Measurements from ENCODE around the gene LRFN5. TPM values are rescaled to one million over a fixed set of nuclear protein-coding genes. Genes with fewer than 3 reads are reported as not detected.

LRFN5 gene
- total RNA-seq, 4 donors from 2014 or later: 0.32 to 1.1 (median 0.49) TPM

DNA sequence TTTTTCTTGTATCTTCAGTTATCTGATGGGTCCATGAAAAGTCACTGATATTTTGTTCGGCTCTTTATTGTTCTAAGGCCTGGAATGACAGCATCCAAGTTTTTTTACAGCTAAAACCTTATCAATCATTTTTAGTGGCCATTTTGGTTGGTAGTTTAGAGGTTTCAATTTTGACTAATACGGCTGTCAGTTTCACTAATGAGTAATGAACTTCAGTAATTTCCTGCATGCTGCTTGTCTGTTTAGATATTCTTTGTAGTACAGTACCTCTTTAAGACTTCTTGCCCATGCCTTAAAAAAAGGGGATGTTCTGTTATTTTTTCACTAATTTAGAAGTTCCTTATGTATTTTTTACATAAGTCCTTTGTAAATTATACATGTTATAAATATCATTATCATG, 176.7 kb downstream of the LRFN5 start:
- no peak overlapping the region for H3K27ac ChIP-seq
- WGBS: 88% methylated on average over 2 of the region's 2 CpGs

DNA sequence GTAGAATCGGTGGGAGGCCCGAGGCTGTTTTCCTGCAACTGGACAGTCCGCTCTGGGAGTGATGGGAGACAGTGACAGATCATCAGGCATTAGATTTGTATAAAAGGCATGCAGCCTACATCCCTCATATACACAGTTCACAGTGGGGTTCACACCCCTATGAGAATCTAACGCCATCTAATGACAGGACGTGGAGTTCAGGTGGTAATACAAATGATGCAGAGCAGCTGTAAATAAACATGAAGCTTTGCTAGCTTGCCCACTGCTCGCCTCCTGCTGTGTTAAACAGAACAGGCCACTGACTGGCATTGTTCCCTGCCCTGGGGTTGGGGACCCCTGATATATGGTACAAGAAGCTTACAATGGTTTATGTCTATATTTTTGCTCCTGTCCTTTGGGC, 179.0 kb downstream of the LRFN5 start:
- H3K4me1 ChIP-seq: no peaks in the 10 kb centered on the region
- H3K9me3 ChIP-seq: no peaks in the 10 kb centered on the region
- DNase-seq (ENCODE audit: low spot score in 2 of 2): no peak
- no peak for TF ChIP-seq EP300 (IDR thresholded peaks at IDR 0.05)
- no peak for TF ChIP-seq POLR2AphosphoS5 (IDR thresholded peaks at IDR 0.05)
- TF ChIP-seq POLR2A (IDR thresholded peaks at IDR 0.05): no peak
- TF ChIP-seq, protein P1, sequence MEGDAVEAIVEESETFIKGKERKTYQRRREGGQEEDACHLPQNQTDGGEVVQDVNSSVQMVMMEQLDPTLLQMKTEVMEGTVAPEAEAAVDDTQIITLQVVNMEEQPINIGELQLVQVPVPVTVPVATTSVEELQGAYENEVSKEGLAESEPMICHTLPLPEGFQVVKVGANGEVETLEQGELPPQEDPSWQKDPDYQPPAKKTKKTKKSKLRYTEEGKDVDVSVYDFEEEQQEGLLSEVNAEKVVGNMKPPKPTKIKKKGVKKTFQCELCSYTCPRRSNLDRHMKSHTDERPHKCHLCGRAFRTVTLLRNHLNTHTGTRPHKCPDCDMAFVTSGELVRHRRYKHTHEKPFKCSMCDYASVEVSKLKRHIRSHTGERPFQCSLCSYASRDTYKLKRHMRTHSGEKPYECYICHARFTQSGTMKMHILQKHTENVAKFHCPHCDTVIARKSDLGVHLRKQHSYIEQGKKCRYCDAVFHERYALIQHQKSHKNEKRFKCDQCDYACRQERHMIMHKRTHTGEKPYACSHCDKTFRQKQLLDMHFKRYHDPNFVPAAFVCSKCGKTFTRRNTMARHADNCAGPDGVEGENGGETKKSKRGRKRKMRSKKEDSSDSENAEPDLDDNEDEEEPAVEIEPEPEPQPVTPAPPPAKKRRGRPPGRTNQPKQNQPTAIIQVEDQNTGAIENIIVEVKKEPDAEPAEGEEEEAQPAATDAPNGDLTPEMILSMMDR (IDR thresholded peaks at IDR 0.05): no peak
- no peaks in the 10 kb centered on the region for H3K36me3 ChIP-seq
- H3K27ac ChIP-seq: no peak overlapping the region
- WGBS: 78% methylated on average over 6 of the region's 6 CpGs
- no peak overlapping the region for H3K4me3 ChIP-seq
- H3K27me3 ChIP-seq: no peaks in the 10 kb centered on the region

More for the DNA sequence above, 176.7 kb downstream of the LRFN5 start:
- H3K9me3 ChIP-seq: no peaks in the 10 kb centered on the region
- H3K27me3 ChIP-seq: no peaks in the 10 kb centered on the region
- DNase-seq (ENCODE audit: low spot score in 2 of 2): no peak
- no peaks in the 10 kb centered on the region for H3K36me3 ChIP-seq
- no peak for TF ChIP-seq POLR2AphosphoS5 (IDR thresholded peaks at IDR 0.05)
- no peak for TF ChIP-seq EP300 (IDR thresholded peaks at IDR 0.05)
- TF ChIP-seq, protein P1 (IDR thresholded peaks at IDR 0.05): no peak
- TF ChIP-seq POLR2A (IDR thresholded peaks at IDR 0.05): no peak
- no peak overlapping the region for H3K4me3 ChIP-seq
- H3K4me1 ChIP-seq: no peaks in the 10 kb centered on the region

DNA sequence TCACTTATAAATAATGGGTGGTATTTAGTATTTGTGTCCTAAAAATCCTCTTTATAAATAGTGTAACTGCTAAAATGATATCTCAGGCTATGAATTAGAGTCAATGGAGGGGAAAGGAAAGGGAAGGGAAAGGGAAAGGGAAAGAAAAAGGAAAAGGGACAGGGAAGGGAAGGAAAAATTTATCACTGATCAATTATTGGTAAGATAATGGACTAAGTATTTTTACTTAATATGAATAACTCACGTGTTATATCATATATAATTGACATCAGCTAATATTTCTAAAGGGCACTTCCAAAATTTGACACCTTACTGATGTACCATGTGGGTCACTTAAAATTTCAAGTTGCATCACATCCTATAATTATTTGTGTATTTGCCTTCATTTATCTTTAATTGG, 193.1 kb downstream of the LRFN5 start:
- H3K4me1 ChIP-seq: no peaks in the 10 kb centered on the region
- no peaks in the 10 kb centered on the region for H3K36me3 ChIP-seq
- no peak overlapping the region for H3K4me3 ChIP-seq
- H3K27ac ChIP-seq: no peak overlapping the region
- no peaks in the 10 kb centered on the region for H3K9me3 ChIP-seq
- no peaks in the 10 kb centered on the region for H3K27me3 ChIP-seq
- no peak for DNase-seq (ENCODE audit: low spot score in 2 of 2)
- TF ChIP-seq POLR2A (IDR thresholded peaks at IDR 0.05) (no peak), EP300 (IDR thresholded peaks at IDR 0.05) (no peak), POLR2AphosphoS5 (IDR thresholded peaks at IDR 0.05) (no peak)
- TF ChIP-seq, protein P1 (IDR thresholded peaks at IDR 0.05): no peak
- WGBS: 93% methylated on average over 1 of the region's 1 CpG

DNA sequence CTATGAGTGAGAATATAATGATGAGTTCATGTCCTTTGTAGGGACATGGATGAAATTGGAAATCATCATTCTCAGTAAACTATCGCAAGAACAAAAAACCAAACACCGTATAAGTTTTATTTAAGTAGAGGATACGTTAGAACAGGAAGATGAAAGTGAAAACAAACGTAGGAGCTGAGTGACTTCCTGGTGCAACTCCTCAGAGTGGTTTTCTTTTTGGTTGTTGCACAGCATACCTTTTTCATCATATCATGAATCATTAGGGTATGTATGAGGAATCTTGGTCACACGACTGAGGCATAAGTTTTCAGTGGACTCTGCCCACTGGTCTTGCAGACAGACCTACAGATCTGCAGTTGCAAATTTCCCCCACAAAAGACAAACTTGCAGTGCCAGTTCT, 199.0 kb downstream of the LRFN5 start:
- no peaks in the 10 kb centered on the region for H3K27me3 ChIP-seq
- no peaks in the 10 kb centered on the region for H3K36me3 ChIP-seq
- no peaks in the 10 kb centered on the region for H3K9me3 ChIP-seq
- TF ChIP-seq, protein P1 (IDR thresholded peaks at IDR 0.05): no peak
- no peak for TF ChIP-seq POLR2AphosphoS5 (IDR thresholded peaks at IDR 0.05)
- no peak for TF ChIP-seq POLR2A (IDR thresholded peaks at IDR 0.05)
- no peak for TF ChIP-seq EP300 (IDR thresholded peaks at IDR 0.05)
- DNase-seq (ENCODE audit: low spot score in 2 of 2): no peak
- no peaks in the 10 kb centered on the region for H3K4me1 ChIP-seq
- no peak overlapping the region for H3K4me3 ChIP-seq
- 81% methylated on average over 5 of the region's 5 CpGs for WGBS
- no peak overlapping the region for H3K27ac ChIP-seq

DNA sequence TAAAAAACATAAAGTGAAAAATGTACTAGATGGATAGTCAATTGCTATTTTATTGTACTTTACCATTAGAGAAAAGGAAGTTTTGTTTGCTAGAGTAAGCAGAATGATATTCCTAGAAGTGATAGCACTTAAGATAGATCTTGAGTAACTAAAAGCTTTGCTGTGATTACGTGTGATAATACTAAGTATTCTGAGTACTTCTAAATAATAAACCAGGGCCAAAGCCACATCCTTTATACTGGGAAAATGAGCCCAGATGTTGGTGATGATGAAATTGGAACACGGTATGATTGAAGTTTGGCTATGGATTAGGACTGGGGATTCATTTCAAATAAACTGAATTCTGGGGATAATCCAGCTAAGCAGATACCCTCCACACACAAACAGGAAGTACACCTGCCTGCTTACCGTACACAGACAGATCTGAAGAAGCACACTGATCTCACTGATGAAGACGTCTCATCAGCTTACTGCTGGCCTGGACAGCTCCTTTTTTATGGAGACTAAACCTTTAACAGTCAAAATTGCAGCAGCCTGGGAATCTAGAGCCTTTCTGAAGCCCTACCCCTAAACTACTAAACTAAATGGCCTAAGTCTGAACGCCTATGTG, 199.8 kb downstream of the LRFN5 start:
- 59% methylated on average over 5 of the region's 5 CpGs for WGBS

More for the DNA sequence above, 199.8 kb downstream of the LRFN5 start:
- no peaks in the 10 kb centered on the region for H3K27me3 ChIP-seq
- no peaks in the 10 kb centered on the region for H3K36me3 ChIP-seq
- no peaks in the 10 kb centered on the region for H3K9me3 ChIP-seq
- no peaks in the 10 kb centered on the region for H3K4me1 ChIP-seq
- DNase-seq (ENCODE audit: low spot score in 2 of 2): no peak
- TF ChIP-seq POLR2AphosphoS5 (IDR thresholded peaks at IDR 0.05): no peak
- TF ChIP-seq EP300 (IDR thresholded peaks at IDR 0.05): no peak
- TF ChIP-seq POLR2A (IDR thresholded peaks at IDR 0.05): no peak
- TF ChIP-seq, protein P1 (IDR thresholded peaks at IDR 0.05): no peak
- no peak overlapping the region for H3K4me3 ChIP-seq
- no peak overlapping the region for H3K27ac ChIP-seq

All from suprapubic skin (tissue), 4 donors.